GM19238 (cell line): Measurements from ENCODE around the gene TIPARP.

Source experiments
- DNase-seq: peaks from one replicate; pipeline ENCODE4 v3.0.0; 2011; ENCODE audit warnings: low spot score; ENCODE audit not compliant: insufficient read length

TIPARP gene

DNA sequence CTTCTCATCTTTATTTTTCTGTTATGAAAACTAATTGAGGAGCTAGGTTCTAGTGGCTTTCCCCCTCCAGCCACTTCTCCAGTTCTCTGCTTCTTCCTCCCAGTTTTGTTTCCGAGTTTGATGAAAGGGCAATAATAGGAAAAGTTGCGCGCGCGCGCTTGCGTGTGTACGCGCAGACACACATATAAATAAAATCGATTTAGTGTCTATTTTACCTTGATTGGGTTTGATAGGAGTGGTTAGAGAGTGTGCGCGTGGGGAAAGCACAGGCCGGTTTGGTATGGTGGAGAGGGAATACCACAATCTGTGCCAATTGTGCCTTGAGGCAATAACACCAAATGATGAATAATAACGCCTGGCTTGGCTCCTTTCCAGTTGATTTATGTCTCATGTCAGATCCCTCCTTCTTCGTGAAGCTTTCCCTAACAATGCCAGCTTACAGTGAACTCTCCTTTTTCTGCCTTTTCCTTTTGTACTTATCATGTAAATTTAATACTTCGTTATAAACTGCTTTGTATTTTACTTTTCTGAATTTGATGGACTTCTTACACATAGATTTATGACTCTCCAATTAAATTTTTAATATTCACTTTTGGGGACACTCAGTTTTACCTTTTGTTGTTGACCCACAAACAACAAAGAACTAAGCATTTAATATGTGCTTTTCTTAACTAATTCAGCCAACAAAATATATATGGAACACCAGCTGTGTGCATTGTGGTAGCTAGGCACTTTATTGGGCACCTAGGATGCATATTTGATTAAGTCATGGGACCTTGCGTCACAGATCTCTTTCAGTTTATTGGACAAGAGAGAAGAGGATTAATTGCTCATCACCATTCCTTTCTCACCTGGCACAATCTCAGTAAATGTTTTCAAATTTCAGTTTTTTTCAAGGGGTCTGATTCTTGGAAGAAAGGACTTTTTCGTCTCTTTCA, 1.7 kb downstream of the TIPARP start:
- DNase-seq, result no peak

DNA sequence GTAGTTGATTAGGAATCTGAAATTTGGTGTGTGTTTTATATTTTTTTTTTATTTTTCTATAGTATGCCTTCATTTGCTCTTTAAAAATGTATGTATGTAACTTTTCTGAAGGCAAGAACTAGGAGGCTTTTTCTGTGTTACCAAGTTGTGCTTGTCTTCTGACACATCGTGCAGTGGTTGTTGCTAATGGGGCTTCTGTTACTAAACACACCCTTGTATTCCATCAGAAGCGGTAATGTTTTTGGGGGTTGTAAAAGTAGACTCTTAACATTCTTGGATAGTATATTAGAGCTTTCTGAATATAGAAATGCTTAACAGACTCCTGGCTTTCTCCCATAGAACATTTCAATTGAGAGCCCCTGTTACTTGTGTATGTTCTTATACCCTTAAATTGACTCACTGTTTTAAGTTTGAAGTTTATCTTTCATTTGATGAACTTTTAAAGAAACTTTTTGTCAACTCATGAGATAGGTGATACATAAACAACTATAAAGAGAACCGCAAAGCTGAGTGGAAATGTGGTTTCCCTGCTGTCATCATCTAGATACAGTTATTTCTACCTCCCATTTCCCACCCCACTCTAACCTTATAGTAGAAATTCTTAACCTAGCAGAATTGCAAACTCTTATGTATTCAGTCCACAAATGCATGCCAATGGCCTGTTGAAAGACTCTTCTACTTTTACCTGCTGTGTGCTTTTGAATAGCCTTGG, 2.5 kb downstream of the TIPARP start:
- no peak for DNase-seq

- DNase-seq, result no peak
Observed at GRCh38 chr3:156677536-156677935, 3.1 kb downstream of the TIPARP start.

DNA sequence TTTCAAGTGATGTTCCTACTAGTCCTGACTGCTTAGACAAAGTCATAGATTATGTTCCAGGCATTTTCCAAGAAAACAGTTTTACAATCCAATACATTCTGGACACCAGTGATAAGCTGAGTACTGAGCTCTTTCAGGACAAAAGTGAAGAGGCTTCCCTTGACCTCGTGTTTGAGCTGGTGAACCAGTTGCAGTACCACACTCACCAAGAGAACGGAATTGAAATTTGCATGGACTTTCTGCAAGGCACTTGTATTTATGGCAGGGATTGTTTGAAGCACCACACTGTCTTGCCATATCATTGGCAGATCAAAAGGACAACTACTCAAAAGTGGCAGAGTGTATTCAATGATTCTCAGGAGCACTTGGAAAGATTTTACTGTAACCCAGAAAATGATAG, 3.8 kb downstream of the TIPARP start:
- no peak for DNase-seq

GRCh38 chr3:156680243-156680914, 6.0 kb downstream of the TIPARP start:
- DNase-seq, result no peak

DNA sequence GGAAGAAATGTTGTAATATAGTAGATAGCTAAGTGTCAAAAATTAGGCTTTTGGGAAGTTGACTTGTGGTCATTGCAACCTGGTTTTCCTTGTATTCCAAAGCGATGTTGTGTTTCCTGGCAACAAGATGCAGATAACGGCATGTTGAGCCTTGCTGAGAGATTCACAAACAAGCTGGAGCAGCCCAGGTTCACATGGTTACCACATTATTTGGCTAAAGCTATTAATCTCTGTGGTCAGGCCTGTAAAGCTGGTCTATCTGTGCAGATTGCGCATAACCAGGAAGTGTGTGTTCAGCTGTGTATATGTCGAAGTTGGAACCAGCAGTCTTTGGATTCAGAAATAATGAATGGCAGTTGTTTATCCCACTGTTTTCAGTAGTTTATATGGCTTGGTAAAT, 6.6 kb downstream of the TIPARP start:
- no peak for DNase-seq

- DNase-seq, result no peak
Observed at GRCh38 chr3:156682501-156682900, 8.1 kb downstream of the TIPARP start.

- no peak for DNase-seq
Observed at GRCh38 chr3:156682963-156683362, 8.6 kb downstream of the TIPARP start.

GRCh38 chr3:156685198-156685597, 10.8 kb downstream of the TIPARP start:
- no peak for DNase-seq

GRCh38 chr3:156685752-156686151, 11.4 kb downstream of the TIPARP start:
- DNase-seq, result no peak

DNA sequence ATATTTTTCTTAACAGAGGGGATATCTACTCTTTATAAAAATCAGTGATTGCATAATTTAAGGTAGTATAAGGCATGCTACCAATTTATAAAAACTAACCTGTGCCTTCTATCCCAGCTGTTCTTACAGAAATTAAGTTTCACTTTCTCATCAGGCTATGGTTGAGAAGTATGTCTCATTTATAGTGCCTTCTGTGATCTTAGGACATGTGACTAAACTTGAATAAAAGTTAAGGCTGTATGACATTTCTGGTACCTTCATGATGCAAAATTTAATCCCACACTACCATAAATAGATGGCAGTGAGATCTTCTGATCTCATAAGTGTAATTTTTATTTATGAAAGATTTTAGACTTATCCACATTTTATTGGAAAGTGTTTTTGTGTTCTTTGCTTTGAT, 12.6 kb downstream of the TIPARP start:
- DNase-seq, result no peak

DNA sequence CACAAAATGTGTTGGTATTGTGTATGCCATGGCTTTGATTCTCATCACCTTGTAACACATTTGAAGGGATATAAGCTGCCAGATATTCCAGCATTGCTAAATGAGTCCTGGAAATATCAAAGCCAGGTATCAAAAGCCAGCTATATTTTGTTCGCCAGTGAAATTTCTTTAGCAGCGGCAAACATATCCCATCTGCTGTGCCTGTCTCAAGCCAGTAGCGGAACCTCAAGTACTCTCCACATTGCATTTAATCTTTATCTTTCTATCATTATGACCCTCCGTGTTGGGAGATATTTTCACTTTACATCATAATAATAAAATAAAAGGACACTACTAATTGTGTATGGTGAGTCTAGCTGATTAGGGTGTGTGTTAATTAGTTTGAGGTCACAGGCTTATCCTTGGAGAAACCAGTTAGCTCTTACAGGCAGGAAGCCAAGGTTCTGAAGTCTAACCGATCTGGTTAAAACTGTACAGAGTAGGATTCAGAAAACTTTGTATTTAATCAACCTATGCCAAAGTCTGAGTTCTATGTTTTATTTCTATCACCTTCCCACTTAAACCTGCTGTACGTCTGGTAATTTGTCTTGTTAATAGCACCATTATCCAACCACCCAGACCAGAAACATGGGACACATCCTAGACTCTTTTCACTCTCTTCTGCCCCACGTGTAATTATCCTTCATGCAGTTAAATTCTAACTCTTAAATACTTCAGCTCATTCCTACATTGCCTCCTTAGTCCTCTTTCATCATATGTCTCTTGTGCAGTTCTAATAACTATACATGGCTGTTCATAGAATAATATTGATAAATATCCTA, 14.5 kb downstream of the TIPARP start:
- DNase-seq, result no peak

DNA sequence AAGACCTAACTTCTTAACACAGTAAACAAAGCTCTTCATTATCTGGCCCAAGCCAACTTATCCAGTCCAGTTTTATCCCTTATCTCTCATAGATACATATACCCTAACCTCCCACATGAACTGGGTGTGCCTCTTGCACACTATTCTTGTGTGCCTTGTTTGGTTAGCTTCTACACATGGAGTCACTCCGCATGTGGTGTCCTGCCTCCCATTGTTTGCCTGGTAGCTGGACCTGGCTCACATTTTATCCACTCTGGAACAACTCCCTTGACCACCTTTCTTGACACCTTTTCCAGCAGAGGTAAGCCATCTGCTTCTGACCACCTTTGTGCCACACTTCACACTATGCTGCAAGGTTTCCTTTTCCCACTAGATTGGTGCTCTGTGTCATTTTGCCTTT, 15.2 kb downstream of the TIPARP start:
- no peak for DNase-seq

- no peak for DNase-seq
Observed at GRCh38 chr3:156691920-156692319, 17.5 kb downstream of the TIPARP start.

DNA sequence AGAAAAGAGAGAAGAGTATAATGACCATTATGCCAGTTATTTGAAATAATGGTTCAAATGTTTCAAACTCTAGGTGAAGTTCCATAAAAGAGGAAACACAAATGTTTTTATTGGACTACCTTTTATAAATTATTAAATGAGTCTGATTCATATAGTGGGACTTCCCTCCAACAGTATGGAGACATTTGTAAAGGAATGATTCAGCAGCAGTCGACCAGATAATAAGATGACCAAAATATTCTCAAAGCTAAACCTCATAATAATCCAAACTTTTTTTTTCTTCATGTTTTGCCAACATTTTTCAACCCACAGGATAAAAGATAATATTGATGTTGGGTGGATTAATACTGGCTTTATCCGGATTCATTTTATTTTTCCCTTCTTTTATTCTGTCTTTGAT, 18.8 kb downstream of the TIPARP start:
- DNase-seq, result no peak

DNA sequence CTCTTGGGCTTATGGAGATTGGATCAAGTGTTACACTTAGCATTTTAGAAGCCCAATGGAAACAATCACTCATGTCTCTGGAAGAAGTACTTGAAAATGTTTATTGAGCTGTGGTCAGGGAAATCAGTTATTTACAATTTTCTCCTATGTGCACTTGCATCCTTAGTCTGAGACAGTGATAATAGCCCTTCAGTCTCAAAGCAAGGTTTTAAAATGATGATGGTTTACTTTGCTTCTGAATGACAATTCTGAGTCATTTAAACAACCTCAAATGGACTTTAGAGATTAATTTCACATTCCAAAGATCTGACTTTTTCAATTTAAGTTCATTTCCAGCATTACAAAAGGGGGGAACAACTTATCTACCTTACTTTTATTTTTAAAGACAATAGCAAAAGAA, 20.1 kb downstream of the TIPARP start:
- DNase-seq, result no peak

DNA sequence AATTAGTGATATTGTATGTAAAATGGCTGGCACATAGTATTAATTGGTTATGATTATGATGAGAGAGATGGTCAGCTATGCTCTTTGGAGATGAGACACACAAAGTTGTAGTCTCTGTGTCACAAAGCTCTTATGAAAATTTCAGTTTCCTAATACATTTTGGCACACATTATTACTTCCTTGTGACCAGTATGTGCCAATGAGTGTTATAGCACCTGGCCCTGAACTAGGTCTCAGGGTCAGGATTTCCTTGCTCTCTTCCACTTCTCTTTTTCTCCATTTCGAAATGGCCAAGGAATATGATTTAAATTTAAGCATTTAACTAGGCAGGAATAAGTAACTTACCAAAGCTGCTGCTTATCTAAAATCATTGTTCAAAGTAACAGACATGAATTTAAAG, 28.0 kb downstream of the TIPARP start:
- no peak for DNase-seq

DNA sequence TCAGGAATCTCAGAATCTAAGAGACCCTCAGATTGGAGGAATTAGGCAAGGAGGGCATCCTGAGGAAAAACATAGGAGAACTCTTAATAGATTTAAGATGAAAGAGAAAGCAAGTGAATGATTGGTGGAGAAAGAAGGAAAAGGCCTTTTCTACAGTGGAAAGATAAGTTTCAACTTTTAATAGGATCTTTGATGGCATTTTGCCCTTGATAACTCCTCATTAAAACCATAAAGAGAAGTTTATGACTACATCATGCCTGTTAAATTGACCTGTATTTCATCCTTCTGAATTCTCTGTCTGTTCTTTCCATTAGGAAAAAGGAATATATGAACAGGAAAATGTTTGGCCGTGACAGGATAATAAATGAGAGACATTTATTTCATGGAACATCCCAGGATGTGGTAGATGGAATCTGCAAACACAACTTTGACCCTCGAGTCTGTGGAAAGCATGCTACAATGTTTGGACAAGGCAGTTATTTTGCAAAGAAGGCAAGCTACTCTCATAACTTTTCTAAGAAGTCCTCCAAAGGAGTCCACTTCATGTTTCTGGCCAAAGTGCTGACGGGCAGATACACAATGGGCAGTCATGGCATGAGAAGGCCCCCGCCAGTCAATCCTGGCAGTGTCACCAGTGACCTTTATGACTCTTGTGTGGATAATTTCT, 30.1 kb downstream of the TIPARP start:
- DNase-seq, result no peak

DNA sequence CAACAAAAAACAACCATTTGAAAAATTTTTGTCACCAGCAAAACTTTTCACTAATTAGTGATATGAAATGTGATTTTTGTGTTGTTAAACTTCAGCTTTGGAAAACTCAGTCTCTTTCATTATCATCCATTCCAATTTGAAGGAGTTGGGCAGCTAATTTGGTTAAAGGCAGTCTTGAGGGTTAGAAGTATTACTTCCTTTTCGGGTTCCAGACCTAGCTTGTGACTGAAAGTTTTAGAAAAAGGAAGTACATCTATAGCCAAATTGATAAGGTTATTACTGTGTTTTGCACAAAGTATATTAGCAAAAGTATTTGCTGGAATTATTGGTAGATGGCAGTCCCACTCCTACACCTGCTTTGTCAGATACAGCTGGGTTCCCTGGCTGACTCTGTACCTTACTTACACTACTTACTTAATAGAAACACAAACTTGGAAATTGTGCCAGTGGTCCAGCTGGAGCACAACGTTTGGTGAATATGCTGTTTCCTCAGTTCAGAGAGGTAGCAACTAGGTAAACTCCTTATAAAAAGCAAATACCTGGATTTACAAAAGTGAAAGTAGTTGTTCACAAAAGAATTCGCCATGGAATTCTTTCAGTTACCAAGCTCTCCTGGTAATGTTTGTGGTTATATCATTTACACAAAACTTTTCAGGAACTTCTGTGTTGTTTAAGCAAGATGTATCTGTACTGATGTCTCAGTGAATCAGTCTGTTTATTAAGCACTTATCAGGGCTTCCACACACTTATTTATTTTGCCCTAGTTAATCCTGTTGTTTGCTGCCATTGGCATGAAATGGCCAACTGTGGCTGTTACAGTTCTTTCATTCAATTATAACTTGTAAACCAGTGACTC, 31.6 kb downstream of the TIPARP start:
- no peak for DNase-seq

DNA sequence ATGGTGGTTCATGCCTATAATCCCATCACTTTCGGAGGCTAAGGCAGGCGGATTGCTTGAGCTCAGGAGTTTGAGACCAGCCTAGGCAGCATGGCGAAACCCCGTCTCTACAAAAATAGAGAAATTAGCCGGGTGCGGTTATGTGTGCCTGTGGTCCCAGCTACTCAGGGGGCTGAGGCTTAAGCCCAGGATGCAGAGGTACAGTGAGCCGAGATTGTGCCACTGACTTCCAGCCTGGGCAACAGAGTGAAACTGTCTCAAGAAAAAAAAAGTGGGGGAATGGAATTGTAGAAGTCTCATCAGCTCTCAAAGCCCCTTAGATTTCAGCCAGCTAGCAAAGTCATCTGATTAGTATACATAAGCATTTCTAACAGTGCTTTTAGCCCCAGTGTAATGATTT, 33.2 kb downstream of the TIPARP start:
- no peak for DNase-seq
